Heart left ventricle (tissue), 13 donors: ENCODE results near the gene PRDM16.

Experiments
- POLR2A ChIP-seq, 2 donors: fragments of 450-650 bp; IDR thresholded peaks; one replicate each; pipeline ENCODE4 v1.6.1; 2017; ENCODE audit warnings: antibody characterized with exemption in 2 of 2, mild to moderate bottlenecking in 2 of 2, moderate library complexity in 2 of 2
- TF ChIP-seq, protein P1 (sequence below), 12 donors: fragments of 200-600 bp; sonication (generic) in 4 of 12; IDR thresholded peaks; one replicate each; pipeline versions ENCODE4 v1.5.0 to v1.8.0; 2018 to 2022; ENCODE audit warnings: antibody characterized with exemption in 12 of 12, mild to moderate bottlenecking in 5 of 12
- donor health status: ischemic (EF 13 %, LVEDD 7.1; RV severe dilation, severe dysfunction).
- donor health status: DM: no; HTN: yes; CAD: no.
- donor health status: DM: no; HTN: no; CAD: no.
- donor health status: ischemic (EF 25% LVEDD 6.9; RV normal size, moderate dysfunction).
- donor health status: ischemic (EF 25% LVEDD 5.7; RV mildly dilated, moderate dysfunction).
- donor health status: ischemic (EF 35%, LVEDD 5.7; RV mildly dilated, moderate dysfunction).
- donor health status: nonischemic (EF 11% LVEDD 7.7; RV severe dilation, severe dysfunction).
- donor health status: DM: yes; HTN: yes; CAD: no.
- donor health status: PGD.
- donor health status: ischemic (EF 29% LVEDD 5.4; RV normal size, mild dysfunction).
- donor health status: nonischemic (EF 23%, LVEDD 6.1; RV moderate dilation, normal function).

DNA sequence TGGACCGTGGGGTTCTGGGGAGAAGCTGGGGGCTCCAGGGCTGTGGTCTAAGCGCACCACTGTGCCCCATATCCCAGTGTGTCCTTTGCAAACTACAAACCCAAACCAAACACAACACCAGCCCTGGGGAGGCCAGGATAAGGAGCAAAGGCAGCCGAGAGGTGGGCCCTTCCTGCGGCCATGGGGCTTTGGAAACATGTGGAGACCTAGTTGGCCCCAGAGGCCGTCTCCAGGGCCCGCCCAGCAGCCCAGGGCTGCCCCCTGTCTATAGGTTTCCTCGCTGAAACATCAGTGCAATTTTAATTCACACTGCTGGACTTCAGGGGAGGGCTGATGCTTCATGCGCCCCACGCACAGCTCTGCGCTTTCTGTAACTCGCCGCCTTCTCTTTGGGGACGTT lies 61.3 kb downstream of the PRDM16 start:
- TF ChIP-seq, protein P1, sequence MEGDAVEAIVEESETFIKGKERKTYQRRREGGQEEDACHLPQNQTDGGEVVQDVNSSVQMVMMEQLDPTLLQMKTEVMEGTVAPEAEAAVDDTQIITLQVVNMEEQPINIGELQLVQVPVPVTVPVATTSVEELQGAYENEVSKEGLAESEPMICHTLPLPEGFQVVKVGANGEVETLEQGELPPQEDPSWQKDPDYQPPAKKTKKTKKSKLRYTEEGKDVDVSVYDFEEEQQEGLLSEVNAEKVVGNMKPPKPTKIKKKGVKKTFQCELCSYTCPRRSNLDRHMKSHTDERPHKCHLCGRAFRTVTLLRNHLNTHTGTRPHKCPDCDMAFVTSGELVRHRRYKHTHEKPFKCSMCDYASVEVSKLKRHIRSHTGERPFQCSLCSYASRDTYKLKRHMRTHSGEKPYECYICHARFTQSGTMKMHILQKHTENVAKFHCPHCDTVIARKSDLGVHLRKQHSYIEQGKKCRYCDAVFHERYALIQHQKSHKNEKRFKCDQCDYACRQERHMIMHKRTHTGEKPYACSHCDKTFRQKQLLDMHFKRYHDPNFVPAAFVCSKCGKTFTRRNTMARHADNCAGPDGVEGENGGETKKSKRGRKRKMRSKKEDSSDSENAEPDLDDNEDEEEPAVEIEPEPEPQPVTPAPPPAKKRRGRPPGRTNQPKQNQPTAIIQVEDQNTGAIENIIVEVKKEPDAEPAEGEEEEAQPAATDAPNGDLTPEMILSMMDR (IDR thresholded peaks at IDR 0.05) = no peak
- TF ChIP-seq POLR2A (IDR thresholded peaks at IDR 0.05) = no peak
